ENCODE data around the gene LSM6.

The LSM6 gene

GRCh38 chr4:146175541-146176453 lies at the start of gene LSM6:
Gene LSM6 (plus strand): TSS chr4:146175718. CDS start chr4:146182922, 7,204 bp downstream.
- DNase-seq = peak; percentile 50

- DNase-seq = no peak
Measured at GRCh38 chr4:146132445-146132844, 43.1 kb upstream of the LSM6 start.

GRCh38 chr4:146134761-146135445 lies 40.6 kb upstream of the LSM6 start:
- DNase-seq = peak; percentile 30

DNA sequence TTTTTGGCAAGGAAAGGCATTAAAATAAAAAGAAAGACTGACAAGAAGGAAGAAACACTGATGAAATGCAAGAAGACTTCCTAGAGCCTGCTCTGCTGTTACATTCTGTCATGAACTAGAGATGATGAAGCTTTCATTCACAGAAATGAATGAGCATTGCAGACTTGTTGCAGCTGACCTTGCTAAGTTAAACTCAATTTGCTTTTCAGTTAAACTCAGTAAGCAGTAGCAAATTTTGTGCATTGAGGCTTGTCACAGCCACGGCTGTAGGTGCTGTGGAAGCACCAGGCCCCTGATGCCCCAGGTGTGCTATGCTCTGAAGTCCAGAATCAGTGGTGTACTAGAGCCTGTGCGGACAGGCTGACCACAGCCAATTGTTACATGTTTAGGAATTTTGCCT lies 39.6 kb upstream of the LSM6 start:
- DNase-seq = no peak

DNA sequence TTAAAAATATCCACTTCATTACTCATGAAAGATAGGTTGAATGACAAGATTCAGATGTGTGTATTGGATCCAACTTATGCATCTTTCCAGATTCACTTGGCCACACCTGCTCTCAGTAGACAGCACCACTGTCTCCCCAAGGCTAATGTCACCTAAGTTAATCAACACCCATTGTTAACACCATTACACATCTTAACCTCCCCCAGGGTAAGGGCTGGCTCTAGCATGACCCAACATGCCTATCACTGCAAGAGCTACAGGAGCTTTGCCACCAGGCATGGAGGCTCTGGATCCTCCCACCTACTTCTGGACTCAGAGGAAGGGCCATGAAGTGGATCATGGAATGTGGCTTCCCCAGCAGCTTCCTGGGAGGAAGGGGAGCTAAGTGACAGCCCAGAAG lies 32.8 kb upstream of the LSM6 start:
- no peak for DNase-seq

DNA sequence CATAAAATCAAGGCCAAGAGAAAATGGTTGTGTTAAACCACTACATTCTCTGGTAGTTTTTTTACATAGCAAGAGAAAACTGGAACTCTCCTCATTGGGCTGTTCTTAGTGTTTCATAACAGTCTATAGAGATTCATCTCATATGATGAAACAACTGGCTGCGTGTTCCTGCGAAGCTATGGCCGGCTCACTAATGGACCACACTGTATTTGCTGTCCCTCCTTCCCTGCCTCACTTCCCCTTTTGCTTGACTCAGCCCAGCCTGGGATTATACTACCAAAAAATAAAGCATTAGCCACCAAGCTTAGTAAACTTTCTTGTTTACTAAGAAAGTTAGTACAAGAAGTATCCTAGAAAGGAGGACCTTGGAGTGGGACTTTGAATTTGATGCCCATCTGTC lies 31.6 kb upstream of the LSM6 start:
- no peak for DNase-seq

DNA sequence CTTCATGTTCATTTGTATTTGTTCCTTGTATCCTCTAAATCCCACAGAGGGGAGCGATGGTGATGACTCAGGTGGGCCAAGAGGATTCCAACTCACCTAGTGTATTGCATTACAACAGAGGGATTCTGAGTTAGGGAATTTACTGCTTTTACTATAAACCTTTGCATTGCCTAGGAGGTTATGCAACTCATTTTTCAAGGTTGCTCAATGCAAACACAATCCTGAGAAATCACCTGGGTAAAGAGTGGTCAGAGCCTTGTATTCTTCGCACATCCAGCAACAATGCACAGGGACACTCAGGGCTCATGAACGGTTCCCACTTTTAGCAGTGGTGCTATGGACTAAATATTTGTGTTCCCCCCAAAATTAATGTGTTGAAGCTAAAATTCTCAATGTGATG lies 28.6 kb upstream of the LSM6 start:
- no peak for DNase-seq

GRCh38 chr4:146148021-146148420 lies 27.5 kb upstream of the LSM6 start:
- no peak for DNase-seq

DNA sequence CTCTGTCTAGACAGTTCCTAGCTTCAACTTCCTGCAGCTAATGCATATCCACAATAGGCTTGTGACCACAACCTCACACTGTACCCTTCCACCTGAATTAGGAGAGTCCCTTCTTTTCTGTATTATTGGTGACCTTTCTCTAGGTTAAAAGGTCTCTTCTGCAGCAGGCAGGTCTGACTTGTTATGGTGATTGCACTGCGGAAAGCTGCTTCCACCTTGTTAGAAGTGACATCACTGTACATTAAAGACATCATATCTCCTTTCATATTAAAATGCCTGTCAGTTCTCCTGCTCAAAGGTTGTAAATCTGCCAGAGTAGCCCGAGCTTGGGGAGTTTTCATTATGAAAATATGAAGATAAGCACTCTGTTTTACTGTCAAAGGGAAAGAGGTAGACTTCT lies 21.5 kb upstream of the LSM6 start:
- no peak for DNase-seq

DNA sequence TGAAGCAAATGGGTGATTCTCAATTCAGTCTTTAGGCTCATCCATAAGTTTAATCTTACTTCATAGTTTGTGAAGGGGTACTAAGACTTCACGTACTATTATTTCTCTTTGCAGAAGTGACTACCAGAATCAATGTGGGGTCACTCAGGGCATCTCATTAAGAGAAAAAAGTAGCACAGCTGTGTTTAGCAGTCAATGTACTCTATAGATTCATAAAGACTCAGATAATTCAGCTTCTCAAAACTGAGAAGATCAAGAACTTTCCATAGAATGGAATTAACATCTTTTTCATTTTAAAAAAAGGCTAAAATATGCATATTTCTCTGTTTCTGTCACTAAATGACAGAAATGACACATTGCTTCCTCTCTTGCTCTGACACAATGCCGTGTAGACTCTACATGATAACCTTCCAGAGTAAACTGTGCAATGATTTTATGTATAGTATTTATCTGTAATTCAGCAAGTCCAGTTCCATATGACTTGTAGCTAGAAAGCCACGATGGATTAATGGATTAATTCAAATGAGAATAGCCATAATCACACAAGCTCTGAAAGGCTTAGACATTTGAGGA lies 20.3 kb upstream of the LSM6 start:
- no peak for DNase-seq

GRCh38 chr4:146158036-146158745 lies 17.3 kb upstream of the LSM6 start:
- no peak for DNase-seq

DNA sequence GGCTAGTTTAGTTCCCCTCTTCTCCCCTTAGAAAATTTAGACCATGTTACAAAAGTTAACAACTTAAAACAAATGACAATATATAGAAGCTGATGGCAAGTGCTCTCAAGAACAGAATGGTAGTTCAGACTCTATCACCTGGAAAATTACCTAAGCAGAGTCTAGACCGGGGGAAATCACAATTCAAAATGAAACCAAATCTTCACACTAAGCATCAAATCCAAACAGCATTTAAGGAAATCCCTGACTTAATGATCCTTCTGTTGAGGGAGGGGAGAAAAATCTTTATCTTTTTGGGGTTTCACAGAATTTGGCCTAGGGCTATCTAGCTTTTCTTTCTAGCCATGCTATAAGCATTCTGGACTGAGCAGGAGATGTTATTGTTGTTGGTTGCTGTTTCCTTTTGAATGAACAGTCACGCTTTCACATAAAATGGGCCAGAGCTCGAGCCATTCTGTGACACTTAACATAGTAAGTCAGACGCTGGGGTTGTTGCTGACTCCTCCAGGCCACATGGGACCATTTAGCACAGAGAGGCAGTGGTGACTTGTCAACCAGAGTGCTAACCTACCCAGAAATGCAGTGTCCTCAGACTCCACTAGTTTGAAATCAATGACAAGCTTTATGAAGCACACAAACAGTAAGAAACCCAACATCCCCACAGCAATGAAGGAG lies 16.0 kb upstream of the LSM6 start:
- no peak for DNase-seq

DNA sequence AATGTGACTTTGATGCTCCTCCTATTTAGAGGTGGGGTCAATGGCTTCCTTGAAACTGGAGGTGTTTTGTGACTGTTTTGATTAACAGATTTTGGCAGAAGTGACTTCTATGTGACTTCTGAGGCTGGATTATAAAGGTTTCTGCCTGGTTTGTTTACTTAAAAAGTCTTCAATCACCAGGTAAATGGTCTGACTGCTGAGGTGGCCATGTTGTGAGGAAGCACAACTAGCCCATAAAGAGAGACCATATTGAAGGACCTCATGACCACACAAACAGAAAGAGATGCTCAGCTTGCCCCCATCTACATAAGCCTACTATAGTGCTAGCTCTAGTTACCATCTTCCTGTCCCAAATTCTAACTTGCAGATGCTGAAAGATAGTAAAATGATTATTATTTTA lies 14.3 kb upstream of the LSM6 start:
- no peak for DNase-seq

DNA sequence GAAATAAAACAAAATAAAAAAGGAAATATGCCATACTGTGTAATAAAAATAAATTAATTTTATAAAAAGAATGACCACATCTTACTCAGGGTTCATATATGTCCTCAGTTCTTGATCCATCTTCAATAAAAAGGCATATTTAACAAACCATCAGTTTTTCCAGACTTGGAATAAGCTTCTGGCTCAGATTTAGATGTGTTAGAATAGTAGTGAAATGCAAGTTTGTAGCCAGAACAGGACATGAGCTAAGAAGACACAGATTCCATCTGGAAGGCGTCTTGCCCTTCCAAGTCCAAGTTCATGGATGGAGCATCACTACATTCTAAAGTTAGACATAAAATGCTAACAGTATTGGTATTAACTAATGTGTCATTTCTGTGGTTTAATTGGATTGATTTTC lies 10.3 kb upstream of the LSM6 start:
- no peak for DNase-seq

GRCh38 chr4:146165840-146166239 lies 9.7 kb upstream of the LSM6 start:
- DNase-seq = no peak

DNA sequence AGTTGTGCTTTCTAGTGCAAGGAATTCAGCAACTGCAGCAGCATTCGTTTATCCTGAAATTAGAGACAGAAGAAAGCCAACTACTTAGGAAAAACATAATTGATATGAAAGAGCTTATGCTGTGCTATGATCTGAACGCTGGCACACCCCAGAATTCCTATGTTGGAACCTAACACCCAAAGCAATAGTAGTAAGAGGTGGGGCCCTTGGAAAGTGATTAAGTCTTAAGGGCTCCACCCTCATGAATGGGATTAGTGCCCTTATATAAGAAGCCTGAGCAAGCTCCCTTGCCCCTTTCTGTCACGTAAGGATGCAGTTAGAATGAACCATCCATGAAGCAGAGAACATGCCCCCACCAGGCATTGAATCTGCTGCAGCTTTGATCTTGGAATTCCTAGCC lies 5.4 kb upstream of the LSM6 start:
- no peak for DNase-seq

DNA sequence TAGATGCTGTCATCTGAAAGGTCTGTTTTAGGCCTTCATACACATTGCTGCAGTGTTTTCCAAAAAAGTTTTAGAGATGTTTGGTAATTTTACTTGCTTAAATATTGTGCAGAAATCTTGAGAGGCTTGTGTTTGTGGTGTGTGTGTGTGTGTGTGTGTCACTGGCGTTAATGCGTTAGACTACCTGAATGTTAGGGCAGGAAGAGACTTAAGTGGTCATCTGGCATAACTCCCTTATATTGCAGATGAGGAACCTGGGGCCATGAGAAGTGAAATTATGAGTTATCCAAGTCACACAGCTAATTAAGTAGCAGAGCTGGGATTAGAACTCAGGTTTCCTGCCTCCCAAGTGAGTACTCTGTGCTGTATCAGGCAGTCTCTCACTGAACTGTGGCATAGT lies 1.4 kb downstream of the LSM6 start:
- no peak for DNase-seq

GRCh38 chr4:146178126-146178525 lies 2.6 kb downstream of the LSM6 start:
- no peak for DNase-seq

- no peak for DNase-seq
Measured at GRCh38 chr4:146179784-146180370, 4.4 kb downstream of the LSM6 start.

DNA sequence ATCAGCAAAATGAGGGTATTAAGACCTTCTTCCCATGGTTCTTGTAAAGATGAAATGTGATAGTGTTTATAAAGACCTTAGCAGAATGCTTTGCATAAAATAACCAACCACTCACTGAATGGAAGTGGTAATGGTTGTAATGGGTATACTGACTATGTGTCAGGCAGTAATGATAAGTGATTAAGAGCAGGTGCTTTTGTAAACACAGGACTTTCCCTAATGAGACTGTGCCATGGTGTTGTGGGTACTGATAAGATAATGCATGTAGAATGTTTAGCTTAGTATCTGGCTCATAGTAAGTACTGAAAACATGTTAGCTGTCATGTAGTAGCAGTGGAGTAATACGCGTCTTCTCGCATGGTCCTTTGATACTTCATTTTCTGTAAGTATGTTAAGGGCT lies 6.9 kb downstream of the LSM6 start:
- DNase-seq = no peak

DNA sequence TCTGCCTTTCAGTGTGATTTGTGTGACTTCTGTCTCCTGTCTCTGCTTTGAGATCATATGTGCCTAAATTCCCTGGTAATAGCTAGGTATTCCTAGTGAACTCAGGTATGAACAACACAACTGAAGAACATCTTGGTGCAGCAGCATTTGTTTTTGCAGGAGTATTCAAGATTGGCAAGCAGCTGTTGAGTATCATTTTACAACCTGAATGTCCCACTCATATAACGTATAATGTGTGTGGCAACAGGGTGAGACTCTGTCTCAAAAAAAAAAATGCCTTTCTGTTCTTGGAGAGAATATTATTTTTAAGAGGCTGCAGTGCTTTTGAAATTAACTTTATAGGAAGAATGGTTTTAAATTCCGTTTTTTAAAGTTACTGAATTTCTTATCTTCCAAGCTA lies 7.7 kb downstream of the LSM6 start:
- DNase-seq = no peak

DNA sequence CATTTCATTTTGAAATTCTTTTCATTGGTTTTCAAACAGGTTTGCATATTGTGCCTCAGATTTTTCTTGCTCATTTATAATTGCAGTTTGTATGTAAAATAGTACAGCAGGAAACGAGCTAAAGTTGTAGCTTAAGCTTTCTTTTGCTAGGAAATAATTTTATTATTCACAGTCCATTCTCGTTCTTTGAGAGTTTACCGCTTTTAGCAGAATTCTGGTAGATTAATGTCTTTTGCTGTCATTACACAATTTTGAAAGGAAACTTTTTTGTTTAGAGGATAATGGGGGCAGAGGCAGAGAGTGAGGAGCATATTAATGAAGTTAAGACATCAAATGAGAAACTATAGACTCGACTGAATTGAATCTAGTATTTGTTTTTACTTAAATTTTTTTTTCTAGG lies 10.5 kb downstream of the LSM6 start:
- no peak for DNase-seq

All from DMS 273 treated with DMSO at 0.1 percent for 48 hours (cell line).